Measurements from ENCODE around the gene BLOC1S6. TPM values are rescaled to one million over a fixed set of nuclear protein-coding genes. Genes with fewer than 3 reads are reported as not detected.

The BLOC1S6 gene
- total RNA-seq, 1 donor from 2014 or later, result 18.1 TPM

DNA sequence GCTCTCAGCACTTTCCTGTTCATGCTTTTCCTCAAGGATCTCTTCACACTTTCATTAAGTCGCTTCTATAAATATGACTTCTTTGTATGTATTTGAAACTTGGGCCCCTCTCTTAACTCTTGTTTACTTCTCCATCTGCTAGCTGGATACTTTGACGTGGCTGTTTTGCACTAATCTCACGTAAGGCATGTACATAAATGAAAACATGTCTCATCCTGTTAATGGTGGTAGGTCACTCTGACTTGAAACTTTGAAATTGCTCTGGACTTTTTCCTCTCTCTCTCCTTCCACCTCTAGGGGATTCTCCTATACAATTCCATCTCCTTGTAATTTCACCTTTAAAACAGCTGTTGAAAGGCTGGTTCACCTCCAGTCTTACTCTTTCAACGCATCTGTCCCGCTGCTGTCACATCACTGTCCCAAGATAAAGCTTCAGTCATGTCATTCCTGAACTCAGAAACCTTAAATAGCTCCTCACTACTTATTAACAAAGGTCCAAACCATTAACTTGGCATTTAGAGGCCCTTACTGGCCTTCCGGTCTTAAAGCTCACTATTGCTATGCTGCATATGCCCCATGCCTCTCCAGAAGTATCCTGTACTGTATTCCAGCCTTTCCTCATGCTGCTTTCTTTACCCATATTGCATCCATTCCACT lies 1.2 kb downstream of the BLOC1S6 start:
- ATAC-seq, result no peak

- no peak for ATAC-seq
These were observed 2.1 kb downstream of the BLOC1S6 start for GRCh38 chr15:45589256-45589655.

DNA sequence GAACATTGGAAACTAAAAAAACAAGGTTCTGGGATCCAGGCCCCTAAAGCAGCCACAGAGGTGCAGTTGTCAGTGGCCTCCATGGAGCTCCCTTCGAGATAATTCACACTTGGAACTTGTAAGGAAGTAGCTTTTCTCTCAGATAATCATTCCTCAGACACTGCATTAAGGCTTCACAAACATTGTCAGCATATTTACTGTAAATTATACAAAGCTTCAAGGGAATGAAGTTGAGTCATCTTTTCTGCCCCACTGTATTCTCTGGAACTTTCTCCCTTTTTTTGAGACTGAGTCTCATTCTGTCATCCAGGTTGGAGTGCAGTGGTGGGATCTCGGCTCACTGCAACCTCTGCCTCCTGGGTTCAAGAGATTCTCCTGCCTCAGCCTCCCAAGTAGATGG lies 7.1 kb downstream of the BLOC1S6 start:
- no peak for ATAC-seq

- ATAC-seq, result no peak
These were observed 7.8 kb downstream of the BLOC1S6 start for GRCh38 chr15:45594835-45595530.

DNA sequence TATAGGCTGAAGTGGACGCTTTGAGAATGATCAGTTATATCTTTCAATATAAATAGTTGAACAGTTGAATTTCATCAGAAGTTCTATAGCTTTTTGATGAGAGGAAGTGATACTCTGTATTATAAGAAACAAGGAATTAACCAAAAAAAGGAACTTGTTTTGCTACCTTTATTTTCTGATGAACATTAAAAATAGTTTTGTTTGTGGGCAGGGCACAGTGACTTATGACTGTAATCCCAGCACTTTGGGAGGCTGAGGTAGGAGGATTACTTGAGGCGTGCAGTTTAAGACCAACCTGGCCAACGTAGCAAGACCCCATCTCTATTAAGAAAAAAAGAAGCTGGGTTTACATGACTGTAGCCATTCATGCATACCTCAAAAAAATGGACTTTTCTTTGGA lies 16.7 kb downstream of the BLOC1S6 start:
- no peak for ATAC-seq

- ATAC-seq, result no peak
These were observed 17.1 kb downstream of the BLOC1S6 start for GRCh38 chr15:45604326-45604725.

GRCh38 chr15:45606413-45606812 lies 19.2 kb downstream of the BLOC1S6 start:
- no peak for ATAC-seq

DNA sequence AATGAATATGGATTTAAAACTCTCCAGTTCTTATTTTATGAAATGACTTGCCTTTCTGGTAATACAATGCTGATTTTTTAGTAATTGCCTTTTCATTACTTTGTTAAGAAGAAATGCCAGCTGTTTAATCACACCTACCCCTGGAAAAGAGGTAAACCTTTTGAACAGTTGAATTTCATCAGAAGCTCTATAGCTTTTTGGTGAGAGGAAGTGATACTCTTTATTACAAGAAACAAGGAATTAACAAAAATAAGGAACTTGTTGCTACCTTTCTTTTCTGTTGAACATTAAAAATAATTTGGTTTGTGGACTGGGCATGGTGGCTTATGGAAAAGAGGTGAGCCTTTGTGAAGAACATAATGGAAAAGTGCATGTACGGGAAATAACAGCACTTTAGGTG lies 19.7 kb downstream of the BLOC1S6 start:
- ATAC-seq, result no peak

DNA sequence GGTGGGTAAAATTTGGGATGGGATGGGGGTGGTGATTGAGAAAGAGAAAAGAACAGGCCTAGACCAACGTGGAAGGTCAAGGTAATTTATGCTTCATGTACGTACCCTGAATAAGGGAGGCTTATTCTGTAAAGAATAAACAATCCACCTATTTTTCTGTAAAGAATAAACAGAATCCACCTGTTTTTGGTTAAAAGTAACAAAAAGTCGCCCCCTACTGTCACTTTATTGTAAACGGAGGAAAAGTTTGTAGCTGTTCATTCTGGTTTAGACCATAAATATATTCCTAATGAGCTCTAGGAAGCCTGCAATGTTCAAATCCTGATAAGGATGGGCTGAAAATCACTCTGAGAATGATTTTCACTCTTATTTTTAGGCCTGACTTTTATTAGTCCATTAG lies 24.1 kb downstream of the BLOC1S6 start:
- no peak for ATAC-seq

DNA sequence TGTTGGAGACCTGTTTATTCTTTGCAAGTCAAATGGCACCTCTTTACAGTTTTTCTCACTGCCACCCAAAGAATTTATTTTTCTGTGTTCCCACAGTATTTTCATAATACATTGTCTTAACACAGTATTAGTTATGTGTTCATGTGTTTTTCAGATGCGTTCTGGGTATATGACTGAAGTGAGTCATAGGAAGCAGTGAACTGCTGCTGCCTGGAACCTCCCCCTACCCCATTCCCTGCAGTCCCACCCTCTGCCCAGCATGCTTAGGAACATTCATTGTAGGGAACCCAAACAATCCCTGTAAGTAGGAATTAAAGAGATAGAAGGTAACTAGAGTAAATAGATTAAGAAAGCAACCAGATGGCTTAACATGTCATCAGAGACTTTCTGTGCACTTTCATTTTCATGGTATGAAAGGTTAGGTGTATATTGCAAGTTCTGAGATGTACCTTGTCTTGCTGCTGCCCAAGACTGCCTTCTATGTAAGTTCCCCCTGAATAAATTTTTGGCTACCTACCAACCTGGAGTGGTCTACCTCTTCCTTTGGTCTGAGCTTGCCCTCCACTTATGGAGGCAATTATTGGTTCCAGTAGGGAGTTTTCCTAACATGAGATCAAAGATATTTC lies 25.7 kb downstream of the BLOC1S6 start:
- ATAC-seq, result no peak

DNA sequence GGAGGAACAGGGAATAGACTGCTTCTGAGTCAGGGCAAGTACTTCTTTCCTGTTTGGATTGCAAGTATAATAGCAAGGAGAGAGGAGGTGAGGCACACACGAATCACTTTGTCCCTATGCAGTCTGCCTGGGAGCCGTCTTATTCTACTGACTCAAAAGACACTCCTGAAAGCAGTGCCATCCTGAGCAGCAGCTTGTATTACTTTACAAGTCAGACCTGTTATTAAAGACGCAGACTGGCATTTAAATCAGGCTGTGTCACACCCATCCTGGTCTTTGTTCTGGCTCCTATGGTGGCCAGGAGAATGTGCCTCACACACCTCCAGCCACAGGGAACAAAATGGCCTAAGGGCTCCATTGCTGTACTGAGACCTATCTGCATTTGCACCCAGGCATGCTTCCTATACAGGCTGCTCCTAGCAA lies 29.7 kb downstream of the BLOC1S6 start:
- ATAC-seq, result peak; percentile 93

DNA sequence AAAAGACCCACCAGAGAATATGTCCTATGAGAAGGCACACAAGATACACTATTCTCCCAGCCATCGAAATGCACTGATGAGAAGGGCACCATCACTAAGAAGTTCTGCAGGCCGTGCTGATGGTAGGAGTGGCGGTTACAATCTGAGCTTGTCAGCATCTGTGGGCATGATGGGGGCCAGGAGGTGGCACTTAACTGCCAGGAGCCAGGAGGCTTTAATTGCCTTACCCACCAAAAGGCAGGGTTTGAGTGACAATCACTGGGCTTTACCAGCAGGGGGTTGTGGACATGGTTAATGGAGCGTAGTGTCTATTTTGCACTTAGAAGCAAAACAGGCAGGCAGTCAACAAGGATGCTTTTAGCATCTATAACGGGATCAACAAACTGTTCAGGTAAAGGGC lies 31.6 kb downstream of the BLOC1S6 start:
- no peak for ATAC-seq

DNA sequence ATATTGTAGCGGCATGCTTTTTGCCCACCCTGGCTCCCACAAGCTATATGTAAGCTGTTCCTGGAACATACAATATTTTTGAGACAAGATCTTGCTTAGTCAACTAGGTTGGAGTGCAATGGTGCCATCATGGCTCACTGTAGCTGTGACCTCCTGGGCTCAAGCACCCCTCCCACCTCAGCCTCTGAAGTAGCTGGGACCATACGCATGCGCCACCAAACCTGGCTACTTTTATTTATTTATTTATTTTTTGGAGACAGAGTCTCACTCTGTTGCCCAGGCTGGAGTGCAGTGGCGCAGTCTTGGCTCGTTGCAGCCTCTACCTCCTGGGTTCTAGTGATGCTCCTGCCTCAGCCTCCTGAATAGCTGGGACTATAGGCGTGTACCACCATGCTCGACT lies 41.0 kb downstream of the BLOC1S6 start:
- no peak for ATAC-seq

DNA sequence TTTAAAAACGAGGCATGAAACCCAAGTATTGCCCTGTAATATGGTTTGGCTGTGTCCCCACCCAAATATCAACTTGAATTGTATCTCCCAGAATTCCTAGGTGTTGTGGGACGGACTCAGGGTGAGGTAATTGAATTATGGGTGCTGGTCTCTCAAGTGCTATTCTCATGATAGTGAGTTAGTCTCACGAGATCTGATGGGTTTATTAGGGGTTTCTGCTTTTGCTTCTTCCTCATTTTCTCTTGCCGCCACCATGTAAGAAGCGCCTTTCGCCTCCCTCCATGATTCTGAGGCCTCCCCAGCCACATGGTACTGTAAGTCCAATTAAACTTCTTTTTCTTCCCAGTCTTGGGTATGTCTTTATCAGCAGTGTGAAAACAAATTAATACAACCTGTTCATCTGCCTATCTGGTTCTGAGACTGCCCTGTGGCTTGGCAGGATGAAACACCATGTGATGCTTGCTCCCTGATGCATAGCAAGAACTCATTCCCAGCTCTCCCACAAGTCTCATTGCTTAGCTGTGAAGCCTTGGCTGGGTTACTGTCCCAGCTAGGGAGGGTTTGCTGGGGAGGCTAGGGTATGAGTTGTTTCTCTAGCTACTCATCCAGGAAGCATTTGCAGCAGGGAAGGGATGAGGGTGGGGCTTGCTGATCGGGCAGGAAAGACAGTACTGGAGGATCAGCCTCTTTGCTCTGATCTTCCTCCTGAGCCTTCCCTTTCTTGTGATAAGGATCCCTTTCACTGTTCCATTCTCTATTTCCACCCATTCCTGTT lies 43.9 kb downstream of the BLOC1S6 start:
- ATAC-seq, result peak; percentile 75

GRCh38 chr15:45631776-45632175 lies 44.6 kb downstream of the BLOC1S6 start:
- peak; percentile 15 for ATAC-seq

- peak; percentile 83 for ATAC-seq
These were observed 47.4 kb downstream of the BLOC1S6 start, which contains the start of gene SQOR for GRCh38 chr15:45634432-45635190. Gene SQOR (plus strand): TSS chr15:45635029. CDS start chr15:45658924, 23,895 bp downstream.

- peak; percentile 35 for ATAC-seq
These were observed 48.0 kb downstream of the BLOC1S6 start for GRCh38 chr15:45635191-45635638.

GRCh38 chr15:45635763-45636292 lies 48.6 kb downstream of the BLOC1S6 start:
- no peak for ATAC-seq

- ATAC-seq, result no peak
These were observed 50.0 kb downstream of the BLOC1S6 start for GRCh38 chr15:45637141-45637540.

GRCh38 chr15:45637552-45638033 lies 50.4 kb downstream of the BLOC1S6 start:
- peak; percentile 7 for ATAC-seq

DNA sequence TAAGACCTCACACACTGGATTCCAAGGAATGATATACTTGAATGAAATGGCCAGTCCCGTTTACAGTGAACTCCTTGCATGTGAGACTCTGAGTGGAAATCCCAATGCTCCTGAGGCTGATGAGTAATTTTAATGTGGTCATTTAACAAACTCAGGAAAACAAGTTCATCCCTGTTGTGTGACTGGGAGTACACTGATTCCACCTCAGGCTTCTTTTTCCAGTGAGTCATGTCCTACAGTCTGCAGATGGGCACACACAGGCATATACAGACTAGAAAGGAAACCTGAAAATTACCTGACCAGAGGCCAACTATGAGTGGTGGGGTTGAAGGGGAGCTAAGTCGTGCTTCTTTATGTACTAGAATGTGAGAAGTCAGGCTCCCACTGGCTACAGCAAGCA lies 53.4 kb downstream of the BLOC1S6 start:
- peak; percentile 78 for ATAC-seq

GRCh38 chr15:45641374-45641781 lies 54.2 kb downstream of the BLOC1S6 start:
- ATAC-seq, result peak; percentile 85
